HL-60 (cell line): ENCODE results near the gene POLH.
A peak's percentile ranks its signal among the peaks of the same experiment; 100 is the strongest.

ENCODE experiments used
- DNase-seq, 2 experiments: peaks; one replicate each; pipeline ENCODE4 v3.0.0-alpha.2; 2010 to 2020; ENCODE audit warnings: low read depth in 1 of 2, low spot score in 1 of 2
- H3K27ac ChIP-seq: fragments of 250-450 bp; sonication (Bioruptor Pico); replicated peaks from 2 replicates; pipeline ENCODE4 v1.5.1; 2020; ENCODE audit warnings: mild to moderate bottlenecking, moderate library complexity
- H3K27me3 ChIP-seq: fragments of 250-450 bp; sonication (Bioruptor Pico); 2 replicates; pipeline ENCODE4 v1.5.1; 2021; ENCODE audit warnings: mild to moderate bottlenecking, moderate library complexity; ENCODE audit not compliant: insufficient read depth, poor library complexity, severe bottlenecking
- H3K4me3 ChIP-seq: replicated peaks from 2 replicates; pipeline ENCODE4 v1.5.1; 2011; ENCODE audit warnings: mild to moderate bottlenecking, control low read depth, low read length; ENCODE audit not compliant: insufficient read depth
- CTCF ChIP-seq: IDR thresholded peaks from one replicate; pipeline ENCODE4 v1.5.1; 2011; ENCODE audit warnings: low read length, control low read depth, inconsistent platforms; ENCODE audit not compliant: insufficient read depth
- GABPA ChIP-seq: IDR thresholded peaks from 2 replicates; pipeline ENCODE4 v1.6.1; 2012; ENCODE audit warnings: low read depth
- POLR2AphosphoS5 ChIP-seq: IDR thresholded peaks from 2 replicates; pipeline ENCODE4 v1.6.1; 2012; ENCODE audit warnings: low read depth
- REST ChIP-seq: IDR thresholded peaks from 2 replicates; pipeline ENCODE4 v1.6.1; 2012; ENCODE audit warnings: low read depth; ENCODE audit not compliant: insufficient replicate concordance
- SPI1 ChIP-seq: IDR thresholded peaks from 2 replicates; pipeline ENCODE4 v1.6.1; 2012; ENCODE audit warnings: low read depth, mild to moderate bottlenecking, borderline replicate concordance

The POLH gene

DNA sequence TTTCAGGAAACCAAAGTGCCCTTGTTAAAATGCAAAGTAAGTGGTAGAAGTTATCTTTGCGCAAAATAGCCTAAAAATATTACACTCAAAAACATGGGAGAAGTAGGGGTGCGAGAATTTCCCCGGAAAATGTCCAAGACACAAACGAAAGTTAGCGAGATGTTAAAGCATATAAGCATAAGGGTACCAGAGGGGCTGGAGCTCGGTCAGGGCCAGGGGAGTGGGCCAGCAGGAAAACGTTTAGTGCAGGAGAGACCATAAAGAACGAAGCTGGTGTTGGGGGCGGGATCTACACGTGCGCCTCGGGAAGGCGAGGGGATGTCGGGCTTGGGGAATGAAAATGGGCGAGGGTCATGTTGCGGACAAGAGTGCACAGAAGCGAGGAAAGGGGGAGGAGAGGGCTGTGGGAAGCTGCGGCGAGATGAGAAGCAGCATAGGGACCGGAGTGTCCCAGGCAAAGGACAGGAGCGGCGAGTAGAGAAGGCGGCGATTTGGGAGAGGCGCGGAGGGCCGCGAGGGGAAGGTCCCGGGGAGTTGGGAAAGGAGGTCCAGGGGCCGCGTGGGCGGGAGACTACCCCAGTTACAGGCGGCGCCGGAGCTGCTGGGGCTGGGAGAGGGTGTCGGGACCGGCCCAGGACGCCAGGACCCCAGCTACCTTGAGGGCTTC is 747 bp upstream of the POLH start:
- DNase-seq, result peak in 1 of 2 experiments; percentile 24
- peak overlapping the region; percentile 100 for H3K4me3 ChIP-seq
- no peak for TF ChIP-seq CTCF
- H3K27me3 ChIP-seq, result no peaks in the 10 kb centered on the region
- peak overlapping the region; percentile 79 for H3K27ac ChIP-seq

GRCh38 chr6:43578748-43579147 is 2.8 kb downstream of the POLH start:
- Histone ChIP-seq H3K4me3 (no peak overlapping the region), H3K27me3 (no peaks in the 10 kb centered on the region), H3K27ac (no peak overlapping the region)
- TF ChIP-seq SPI1 (no peak), REST (no peak), CTCF (no peak), GABPA (no peak), POLR2AphosphoS5 (no peak)
- no peak for DNase-seq

DNA sequence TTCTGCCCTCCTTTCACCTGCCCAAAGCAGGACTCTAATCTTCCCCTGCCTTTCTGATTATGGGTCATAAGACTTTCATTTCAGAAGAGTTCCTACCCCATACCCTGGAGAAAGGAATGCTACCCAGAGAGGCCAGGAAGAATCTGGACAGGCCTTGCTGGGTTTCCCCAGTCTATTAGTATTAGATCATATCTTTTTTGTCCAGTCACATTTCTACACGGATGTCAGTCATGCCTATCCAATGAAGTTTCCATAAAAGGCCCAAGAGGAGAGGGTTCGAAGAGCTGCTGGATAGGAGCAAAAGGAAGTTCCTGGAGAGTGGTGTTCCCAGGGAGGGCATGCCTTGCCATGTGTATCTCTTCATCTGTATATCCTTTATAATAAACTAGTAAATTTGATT is 3.2 kb downstream of the POLH start:
- no peak overlapping the region for H3K27ac ChIP-seq
- no peak for TF ChIP-seq REST
- TF ChIP-seq GABPA, result no peak
- TF ChIP-seq CTCF, result no peak
- no peak for TF ChIP-seq SPI1
- no peak for TF ChIP-seq POLR2AphosphoS5
- no peak for DNase-seq
- H3K4me3 ChIP-seq, result no peak overlapping the region
- H3K27me3 ChIP-seq, result no peaks in the 10 kb centered on the region

GRCh38 chr6:43582911-43583310 is 6.9 kb downstream of the POLH start:
- TF ChIP-seq GABPA (no peak), POLR2AphosphoS5 (no peak), CTCF (no peak), REST (no peak), SPI1 (no peak)
- Histone ChIP-seq H3K4me3 (no peak overlapping the region), H3K27ac (no peak overlapping the region), H3K27me3 (no peaks in the 10 kb centered on the region)
- DNase-seq, result no peak
